GM12891 (cell line): ENCODE results near the gene OR9Q2. TPM values are rescaled to one million over a fixed set of nuclear protein-coding genes. Genes with fewer than 3 reads are reported as not detected.

Experiments
- DNase-seq: peaks from one replicate; pipeline ENCODE4 v3.0.0; 2011; ENCODE audit warnings: low spot score; ENCODE audit not compliant: insufficient read length
- FAIRE-seq: peaks from 2 replicates; lab custom pipeline; 2011; peaks lifted over from hg19 to GRCh38; lab: Jason Lieb, UNC
- PAX5 ChIP-seq: IDR thresholded peaks from 2 replicates; pipeline ENCODE4 v1.6.1; 2011; ENCODE audit warnings: low read length, moderate library complexity, mild to moderate bottlenecking; ENCODE audit not compliant: insufficient read depth, severe bottlenecking
- POLR2A ChIP-seq: IDR thresholded peaks from 2 replicates; pipeline ENCODE4 v1.6.1; 2011; ENCODE audit warnings: low read depth, low read length, control low read depth
- POLR2AphosphoS5 ChIP-seq: IDR thresholded peaks from 2 replicates; pipeline ENCODE4 v1.6.1; 2011; ENCODE audit warnings: low read depth, low read length, control low read depth
- POU2F2 ChIP-seq: IDR thresholded peaks from 2 replicates; pipeline ENCODE4 v1.6.1; 2011; ENCODE audit warnings: low read depth, mild to moderate bottlenecking, control low read depth, low read length, moderate library complexity
- SPI1 ChIP-seq: IDR thresholded peaks from 2 replicates; pipeline ENCODE4 v1.6.1; 2011; ENCODE audit warnings: low read depth, low read length, control low read depth
- TAF1 ChIP-seq: IDR thresholded peaks from 2 replicates; pipeline ENCODE4 v1.6.1; 2011; ENCODE audit warnings: low read depth, low read length, control low read depth
- polyA plus RNA-seq: library from polyadenylated mRNA; unstranded; fragments of >200 nt; gene quantifications from one replicate; pipeline ENCODE4 v1.2.1, GENCODE V29; 2012; ENCODE audit warnings: low read depth, missing spikeins, inconsistent platforms; ENCODE audit not compliant: missing spikeins

OR9Q2 gene
- not detected for polyA plus RNA-seq

- TF ChIP-seq POLR2AphosphoS5 (no peak), POLR2A (no peak), TAF1 (no peak), PAX5 (no peak), SPI1 (no peak), POU2F2 (no peak)
- FAIRE-seq: no peak
- DNase-seq: no peak
Measured at GRCh38 chr11:58188770-58189169, at the start of gene OR9Q2. Gene OR9Q2, plus strand, starts transcription at chr11:58189070. Its CDS starts 1,421 bp downstream, at chr11:58190491.

- DNase-seq (no peak), FAIRE-seq (no peak)
- TF ChIP-seq TAF1 (no peak), POLR2A (no peak), POLR2AphosphoS5 (no peak), SPI1 (no peak), POU2F2 (no peak), PAX5 (no peak)
Measured at GRCh38 chr11:58142761-58143160, 46.1 kb upstream of the OR9Q2 start.

- TF ChIP-seq POU2F2: no peak
- no peak for TF ChIP-seq POLR2A
- TF ChIP-seq PAX5: no peak
- no peak for TF ChIP-seq SPI1
- no peak for TF ChIP-seq POLR2AphosphoS5
- no peak for TF ChIP-seq TAF1
- no peak for FAIRE-seq
- DNase-seq: no peak
Measured at GRCh38 chr11:58152781-58153180, 36.1 kb upstream of the OR9Q2 start.

- no peak for FAIRE-seq
- DNase-seq: no peak
- no peak for TF ChIP-seq TAF1
- no peak for TF ChIP-seq SPI1
- no peak for TF ChIP-seq POLR2A
- no peak for TF ChIP-seq PAX5
- no peak for TF ChIP-seq POU2F2
- TF ChIP-seq POLR2AphosphoS5: no peak
Measured at GRCh38 chr11:58164389-58164788, 24.5 kb upstream of the OR9Q2 start.

GRCh38 chr11:58164990-58165389 is 23.9 kb upstream of the OR9Q2 start:
- no peak for FAIRE-seq
- no peak for TF ChIP-seq POU2F2
- no peak for TF ChIP-seq TAF1
- no peak for TF ChIP-seq POLR2A
- no peak for TF ChIP-seq SPI1
- TF ChIP-seq POLR2AphosphoS5: no peak
- TF ChIP-seq PAX5: no peak
- no peak for DNase-seq

GRCh38 chr11:58165504-58166106 is 23.3 kb upstream of the OR9Q2 start:
- no peak for FAIRE-seq
- DNase-seq: no peak
- TF ChIP-seq SPI1 (no peak), TAF1 (no peak), POU2F2 (no peak), POLR2A (no peak), PAX5 (no peak), POLR2AphosphoS5 (no peak)

GRCh38 chr11:58177409-58178054 is 11.3 kb upstream of the OR9Q2 start:
- no peak for FAIRE-seq
- no peak for DNase-seq
- TF ChIP-seq POLR2AphosphoS5: no peak
- TF ChIP-seq POLR2A: no peak
- no peak for TF ChIP-seq TAF1
- TF ChIP-seq POU2F2: no peak

GRCh38 chr11:58178444-58178843 is 10.4 kb upstream of the OR9Q2 start:
- no peak for DNase-seq
- FAIRE-seq: no peak
- TF ChIP-seq TAF1: no peak
- no peak for TF ChIP-seq POLR2A
- TF ChIP-seq POLR2AphosphoS5: no peak
- TF ChIP-seq SPI1: no peak
- TF ChIP-seq PAX5: no peak
- TF ChIP-seq POU2F2: no peak

- TF ChIP-seq PAX5 (no peak), SPI1 (no peak), POU2F2 (no peak), TAF1 (no peak), POLR2A (no peak), POLR2AphosphoS5 (no peak)
- no peak for DNase-seq
- no peak for FAIRE-seq
Measured at GRCh38 chr11:58179648-58180047, 9.2 kb upstream of the OR9Q2 start.
